ENCODE results near the gene FASTK. TPM values are rescaled to one million over a fixed set of nuclear protein-coding genes. Genes with fewer than 3 reads are reported as not detected.

Gene FASTK
- total RNA-seq, 1 donor from 2014 or later, result 96.3 TPM

DNA sequence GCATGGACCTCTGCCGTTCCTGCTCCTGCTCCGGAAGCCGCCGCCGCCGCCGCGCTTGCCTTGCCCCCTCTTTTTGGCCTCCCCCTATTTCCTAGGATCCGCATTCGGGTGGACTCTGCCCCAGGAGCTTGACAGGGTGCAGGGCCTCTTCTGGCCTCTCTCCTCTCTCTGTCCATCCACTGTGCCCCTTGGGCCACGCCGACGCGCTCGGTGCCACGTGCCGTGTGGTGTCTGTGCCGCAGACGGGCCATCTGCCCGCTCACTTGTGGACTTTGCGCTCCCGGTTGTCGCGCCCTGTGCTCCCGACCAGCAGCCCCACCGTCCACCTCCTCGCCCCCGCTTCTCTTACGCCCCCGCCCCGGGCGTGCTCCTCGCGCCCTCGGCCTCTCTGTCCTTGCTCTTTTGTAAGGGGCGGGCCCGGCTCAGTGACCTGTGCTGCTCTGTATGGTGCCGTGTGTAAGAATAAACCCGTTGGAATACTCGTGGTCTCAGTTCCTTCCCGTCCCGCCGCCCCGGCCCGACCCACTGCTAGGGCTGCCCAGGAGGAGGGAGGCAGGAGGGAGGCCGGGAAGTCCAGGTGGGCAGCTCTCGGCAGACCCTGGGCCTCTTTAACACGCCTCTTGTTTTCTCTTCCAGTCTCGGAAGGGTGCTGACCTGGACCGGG lies 42.7 kb upstream of the FASTK start:
- Mint-ChIP-seq H3K4me3 (no peak overlapping the region), H3K27me3 (ENCODE audit: insufficient read depth) (no peaks in the 10 kb centered on the region), H3K4me1 (ENCODE audit: low read depth) (no peaks in the 10 kb centered on the region), H3K9me3 (no peaks in the 10 kb centered on the region), H3K36me3 (ENCODE audit: low read depth) (peaks cover 7% of the 10 kb centered on the region), H3K27ac (no peak overlapping the region)
- no peak for DNase-seq (ENCODE audit: low spot score)
- intact Hi-C loops (cut with micrococcal nuclease), result no loop called here

DNA sequence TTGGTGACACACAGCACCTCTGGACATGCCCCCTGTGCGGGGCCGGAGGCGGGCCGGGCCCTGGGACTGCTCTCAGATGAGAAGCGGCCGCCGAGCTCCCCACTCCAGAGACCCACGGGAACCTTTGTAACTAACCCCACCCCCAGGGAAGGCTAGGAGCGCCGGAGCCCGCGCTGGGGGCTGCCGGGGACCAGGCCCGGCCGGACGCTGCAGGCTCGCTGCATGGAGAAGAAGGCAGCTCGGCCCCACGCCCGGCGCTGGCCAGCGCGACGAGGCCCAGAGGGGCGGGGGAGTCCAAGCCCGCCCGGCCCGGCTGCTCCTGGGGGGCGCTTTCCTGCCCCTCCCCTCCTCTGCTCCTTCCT lies 42.2 kb upstream of the FASTK start:
- Mint-ChIP-seq H3K9me3 (no peaks in the 10 kb centered on the region), H3K4me1 (ENCODE audit: low read depth) (no peaks in the 10 kb centered on the region), H3K27ac (no peak overlapping the region), H3K36me3 (ENCODE audit: low read depth) (peaks cover 7% of the 10 kb centered on the region), H3K4me3 (no peak overlapping the region), H3K27me3 (ENCODE audit: insufficient read depth) (no peaks in the 10 kb centered on the region)
- DNase-seq (ENCODE audit: low spot score), result no peak
- intact Hi-C loops (cut with micrococcal nuclease), result no loop called here

GRCh38 chr7:151122276-151122675 lies 41.7 kb upstream of the FASTK start:
- intact Hi-C loops (cut with micrococcal nuclease), result no loop called here
- Mint-ChIP-seq H3K27ac (no peak overlapping the region), H3K4me3 (no peak overlapping the region)

DNA sequence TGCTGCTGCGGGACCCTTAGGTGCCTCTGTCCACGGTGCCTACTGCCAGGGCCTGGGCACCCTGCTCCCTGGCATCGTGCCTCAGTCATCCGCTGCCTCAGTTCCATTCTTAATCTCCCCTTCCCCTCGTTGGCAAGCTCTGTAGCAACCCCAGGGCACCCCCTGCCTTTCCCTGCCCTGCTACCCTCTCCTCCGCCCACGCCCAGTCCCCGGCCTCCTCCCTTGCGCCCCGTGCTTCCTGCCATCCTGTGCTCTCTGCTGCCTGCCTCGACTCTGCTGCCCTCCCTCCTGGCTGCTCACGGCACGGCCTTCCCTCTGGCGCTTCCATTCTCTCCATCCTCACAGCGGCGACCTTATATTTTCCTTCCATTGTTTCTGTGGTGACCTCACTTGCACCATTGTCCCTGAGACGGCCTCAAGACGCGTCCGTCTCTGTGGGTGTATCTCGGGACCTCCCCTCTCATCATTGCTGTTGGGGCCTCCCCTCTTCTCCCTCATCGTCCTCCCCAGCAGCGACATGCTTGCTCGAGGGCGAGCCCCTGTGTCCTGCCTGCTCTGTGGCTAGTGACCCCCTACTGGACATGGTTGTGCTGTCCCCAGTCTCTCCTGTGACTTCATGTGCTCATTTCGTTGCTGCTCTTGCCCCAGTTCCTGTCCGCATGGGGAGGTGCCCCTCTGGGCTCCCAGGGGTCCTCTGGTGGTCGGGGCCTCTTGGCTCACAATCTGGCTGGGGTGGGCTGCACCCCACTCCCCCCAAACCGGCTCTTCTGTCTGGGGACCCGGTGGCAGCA lies 41.0 kb upstream of the FASTK start:
- no peaks in the 10 kb centered on the region for H3K27me3 Mint-ChIP-seq (ENCODE audit: insufficient read depth)
- intact Hi-C loops (cut with micrococcal nuclease), result no loop called here
- no peak for DNase-seq (ENCODE audit: low spot score)
- H3K9me3 Mint-ChIP-seq, result no peaks in the 10 kb centered on the region
- H3K27ac Mint-ChIP-seq, result no peak overlapping the region
- no peak overlapping the region for H3K4me3 Mint-ChIP-seq
- H3K36me3 Mint-ChIP-seq (ENCODE audit: low read depth), result peaks cover 7% of the 10 kb centered on the region
- no peaks in the 10 kb centered on the region for H3K4me1 Mint-ChIP-seq (ENCODE audit: low read depth)

More at GRCh38 chr7:151122276-151122675, 41.7 kb upstream of the FASTK start:
- Mint-ChIP-seq H3K36me3 (ENCODE audit: low read depth) (peaks cover 7% of the 10 kb centered on the region), H3K9me3 (no peaks in the 10 kb centered on the region), H3K27me3 (ENCODE audit: insufficient read depth) (no peaks in the 10 kb centered on the region), H3K4me1 (ENCODE audit: low read depth) (no peaks in the 10 kb centered on the region)
- no peak for DNase-seq (ENCODE audit: low spot score)

DNA sequence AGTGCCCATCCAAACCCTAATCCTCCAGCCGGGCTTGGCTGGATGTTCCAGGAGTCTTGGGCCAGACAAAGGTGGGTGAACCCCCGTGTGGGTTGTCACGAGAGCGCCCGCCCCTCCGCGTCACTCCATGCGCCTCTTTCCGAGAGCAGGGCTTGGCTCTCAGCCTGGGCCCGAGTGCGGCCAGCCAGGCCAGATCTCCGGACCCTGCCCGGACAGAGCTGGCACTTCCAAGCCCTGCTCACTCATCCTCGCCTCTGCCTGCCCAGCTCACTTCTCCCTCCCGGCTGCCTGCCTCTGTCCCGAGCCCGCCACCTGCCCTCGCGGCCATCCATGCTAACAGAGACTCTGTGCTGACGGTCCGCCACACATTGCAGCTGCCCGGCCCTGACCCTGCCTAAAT lies 40.3 kb upstream of the FASTK start:
- H3K4me3 Mint-ChIP-seq, result no peak overlapping the region
- H3K4me1 Mint-ChIP-seq (ENCODE audit: low read depth), result no peaks in the 10 kb centered on the region
- intact Hi-C loops (cut with micrococcal nuclease), result no loop called here
- H3K36me3 Mint-ChIP-seq (ENCODE audit: low read depth), result peaks cover 7% of the 10 kb centered on the region
- H3K9me3 Mint-ChIP-seq, result no peaks in the 10 kb centered on the region
- no peak overlapping the region for H3K27ac Mint-ChIP-seq
- DNase-seq (ENCODE audit: low spot score), result no peak
- no peaks in the 10 kb centered on the region for H3K27me3 Mint-ChIP-seq (ENCODE audit: insufficient read depth)

- Mint-ChIP-seq H3K4me3 (no peak overlapping the region), H3K27me3 (ENCODE audit: insufficient read depth) (no peaks in the 10 kb centered on the region), H3K27ac (no peak overlapping the region), H3K4me1 (ENCODE audit: low read depth) (no peaks in the 10 kb centered on the region), H3K36me3 (ENCODE audit: low read depth) (peaks cover 7% of the 10 kb centered on the region), H3K9me3 (no peaks in the 10 kb centered on the region)
- intact Hi-C loops (cut with micrococcal nuclease), result no loop called here
- DNase-seq (ENCODE audit: low spot score), result no peak
These were observed 39.3 kb upstream of the FASTK start for GRCh38 chr7:151119902-151120301.

- H3K4me1 Mint-ChIP-seq (ENCODE audit: low read depth), result no peaks in the 10 kb centered on the region
- intact Hi-C loops (cut with micrococcal nuclease), result no loop called here
- H3K27me3 Mint-ChIP-seq (ENCODE audit: insufficient read depth), result peaks cover 2% of the 10 kb centered on the region
- H3K36me3 Mint-ChIP-seq (ENCODE audit: low read depth), result peaks cover 7% of the 10 kb centered on the region
- no peak for DNase-seq (ENCODE audit: low spot score)
- H3K4me3 Mint-ChIP-seq, result no peak overlapping the region
- no peaks in the 10 kb centered on the region for H3K9me3 Mint-ChIP-seq
- H3K27ac Mint-ChIP-seq, result no peak overlapping the region
These were observed 38.4 kb upstream of the FASTK start for GRCh38 chr7:151119055-151119415.

- DNase-seq (ENCODE audit: low spot score), result no peak
- intact Hi-C loops (cut with micrococcal nuclease), result no loop called here
- H3K27ac Mint-ChIP-seq, result no peak overlapping the region
- no peaks in the 10 kb centered on the region for H3K4me1 Mint-ChIP-seq (ENCODE audit: low read depth)
- H3K36me3 Mint-ChIP-seq (ENCODE audit: low read depth), result peaks cover 7% of the 10 kb centered on the region
- H3K9me3 Mint-ChIP-seq, result no peaks in the 10 kb centered on the region
- H3K27me3 Mint-ChIP-seq (ENCODE audit: insufficient read depth), result peaks cover 8% of the 10 kb centered on the region
- peak overlapping the region; percentile 19 for H3K4me3 Mint-ChIP-seq
These were observed 37.8 kb upstream of the FASTK start for GRCh38 chr7:151118108-151119054.

- Mint-ChIP-seq H3K36me3 (ENCODE audit: low read depth) (peaks cover 7% of the 10 kb centered on the region), H3K27ac (no peak overlapping the region), H3K27me3 (ENCODE audit: insufficient read depth) (peaks cover 14% of the 10 kb centered on the region), H3K4me1 (ENCODE audit: low read depth) (no peaks in the 10 kb centered on the region), H3K9me3 (no peaks in the 10 kb centered on the region), H3K4me3 (peak overlapping the region; percentile 5)
- no peak for DNase-seq (ENCODE audit: low spot score)
- intact Hi-C loops (cut with micrococcal nuclease), result no loop called here
These were observed 37.0 kb upstream of the FASTK start for GRCh38 chr7:151117565-151117964.

- H3K27ac Mint-ChIP-seq, result no peak overlapping the region
- H3K9me3 Mint-ChIP-seq, result no peaks in the 10 kb centered on the region
- H3K4me1 Mint-ChIP-seq (ENCODE audit: low read depth), result no peaks in the 10 kb centered on the region
- no peak overlapping the region for H3K4me3 Mint-ChIP-seq
- intact Hi-C loops (cut with micrococcal nuclease), result no loop called here
- H3K27me3 Mint-ChIP-seq (ENCODE audit: insufficient read depth), result peaks cover 17% of the 10 kb centered on the region
- DNase-seq (ENCODE audit: low spot score), result no peak
- peaks cover 7% of the 10 kb centered on the region for H3K36me3 Mint-ChIP-seq (ENCODE audit: low read depth)
These were observed 36.2 kb upstream of the FASTK start for GRCh38 chr7:151116603-151117440.

- Mint-ChIP-seq H3K4me3 (no peak overlapping the region), H3K9me3 (no peaks in the 10 kb centered on the region), H3K27me3 (ENCODE audit: insufficient read depth) (peaks cover 17% of the 10 kb centered on the region), H3K36me3 (ENCODE audit: low read depth) (peaks cover 7% of the 10 kb centered on the region), H3K27ac (no peak overlapping the region), H3K4me1 (ENCODE audit: low read depth) (no peaks in the 10 kb centered on the region)
- DNase-seq (ENCODE audit: low spot score), result no peak
- intact Hi-C loops (cut with micrococcal nuclease), result loop anchor here (1.0 kb wide), 1 partner anchor 218 kb away; no protein-coding TSS in a partner anchor
These were observed 35.3 kb upstream of the FASTK start for GRCh38 chr7:151115836-151116418.
